H1 (cell line): Measurements from ENCODE around the gene ESRRB. TPM values are rescaled to one million over a fixed set of nuclear protein-coding genes. Genes with fewer than 3 reads are reported as not detected.

Experiments
- CTCF ChIA-PET: fragments of 300-600 bp; sonication (Branson Sonifier 250); formaldehyde crosslinking; loops from one replicate; lab custom pipeline; 2021; ENCODE audit not compliant: partially characterized antibody; lab: Charles Lee
- POLR2A ChIA-PET: fragments of 300-600 bp; sonication (Branson Sonifier 250); formaldehyde crosslinking; loops from one replicate; lab custom pipeline; 2021; ENCODE audit warnings: inconsistent platforms; ENCODE audit not compliant: partially characterized antibody; lab: Charles Lee
- DNase-seq, 2 experiments: peaks; one replicate each; pipeline versions ENCODE4 v3.0.0 to v3.0.0-alpha.2; 2010 to 2022; ENCODE audit warnings: low spot score in 2 of 2, low read depth in 1 of 2, mixed read lengths in 1 of 2
- FAIRE-seq: peaks from 2 replicates; lab custom pipeline; 2011; peaks lifted over from hg19 to GRCh38; lab: Jason Lieb, UNC
- H2AFZ ChIP-seq: 2 replicates; pipeline ENCODE4 v1.8.1; 2012; ENCODE audit warnings: low read length, inconsistent platforms
- H2AK5ac ChIP-seq: 2 replicates; pipeline ENCODE4 v1.6.1; 2013; ENCODE audit warnings: low read depth, low read length
- H2BK120ac ChIP-seq: replicated peaks from 2 replicates; pipeline ENCODE3; 2013; ENCODE audit warnings: low read depth, low read length, inconsistent platforms
- H2BK12ac ChIP-seq: 2 replicates; pipeline ENCODE4 v1.6.1; 2013; ENCODE audit warnings: low read depth, low read length
- H2BK15ac ChIP-seq: 2 replicates; pipeline ENCODE4 v1.6.1; 2013; ENCODE audit warnings: low read length
- H2BK20ac ChIP-seq: 2 replicates; pipeline ENCODE4 v1.6.1; 2013; ENCODE audit warnings: low read length
- H2BK5ac ChIP-seq: 2 replicates; pipeline ENCODE4 v1.6.1; 2013; ENCODE audit warnings: low read depth, low read length
- H3K14ac ChIP-seq: 2 replicates; pipeline ENCODE4 v1.6.1; 2013; ENCODE audit warnings: inconsistent platforms; ENCODE audit not compliant: insufficient read length
- H3K18ac ChIP-seq: 2 replicates; pipeline ENCODE4 v1.6.1; 2013; ENCODE audit warnings: low read length; ENCODE audit errors: extremely low read depth
- H3K23ac ChIP-seq: 2 replicates; pipeline ENCODE4 v1.6.1; 2013; ENCODE audit warnings: inconsistent platforms; ENCODE audit not compliant: insufficient read length
- H3K23me2 ChIP-seq: 2 replicates; pipeline ENCODE4 v1.6.1; 2013; ENCODE audit warnings: low read depth, low read length
- H3K27ac ChIP-seq: 2 replicates; pipeline ENCODE4 v1.6.1; 2011; ENCODE audit warnings: low read depth, low read length, inconsistent platforms
- H3K27me3 ChIP-seq, 4 experiments: replicated peaks in 1 of 4; 1 replicate in 1 of 4; 2 replicates in 3 of 4; pipeline versions ENCODE4 v1.6.1 to v1.8.1; 2011 to 2013; ENCODE audit warnings: low read length in 3 of 4, mild to moderate bottlenecking in 3 of 4, inconsistent platforms in 2 of 4, mixed read lengths in 2 of 4, moderate library complexity in 1 of 4; ENCODE audit not compliant: control insufficient read depth in 3 of 4, insufficient read depth in 3 of 4; ENCODE audit errors: extremely low read depth in 1 of 4
- H3K36me3 ChIP-seq, 4 experiments: 2 replicates each; pipeline versions ENCODE4 v1.6.1 to v1.8.1; 2011 to 2013; ENCODE audit warnings: mild to moderate bottlenecking in 4 of 4, low read length in 3 of 4, moderate library complexity in 2 of 4, control low read depth in 1 of 4, inconsistent platforms in 1 of 4; ENCODE audit not compliant: insufficient read depth in 4 of 4, control insufficient read depth in 2 of 4
- H3K4ac ChIP-seq: replicated peaks from 2 replicates; pipeline ENCODE3; 2013; ENCODE audit warnings: low read length, low read depth, mixed read lengths, inconsistent platforms; ENCODE audit not compliant: insufficient read length
- H3K4me1 ChIP-seq, 4 experiments: replicated peaks in 1 of 4; 1 replicate in 1 of 4; 2 replicates in 3 of 4; pipeline versions ENCODE4 v1.6.1 to v1.8.1; 2011 to 2013; ENCODE audit warnings: low read length in 3 of 4, inconsistent platforms in 2 of 4, mixed read lengths in 1 of 4; ENCODE audit not compliant: insufficient read depth in 4 of 4, control insufficient read depth in 3 of 4
- H3K4me2 ChIP-seq, 2 experiments: 2 replicates each; pipeline versions ENCODE4 v1.6.1 to v1.8.1; 2011 to 2013; ENCODE audit warnings: low read depth in 2 of 2, low read length in 2 of 2, control low read depth in 1 of 2, inconsistent platforms in 1 of 2, mild to moderate bottlenecking in 1 of 2; ENCODE audit not compliant: insufficient read depth in 1 of 2
- H3K4me3 ChIP-seq, 4 experiments: fragments of 200-600, 300-600 bp in 1 of 4; sonication (generic), shearing (Covaris generic), sonication (Bioruptor Twin) in 1 of 4; 2 replicates each; pipeline versions ENCODE4 v1.5.1 to v1.8.1; 2011 to 2016; ENCODE audit warnings: low read length in 4 of 4, low read depth in 3 of 4, control low read depth in 2 of 4, inconsistent platforms in 2 of 4, mild to moderate bottlenecking in 2 of 4, mixed read lengths in 1 of 4, moderate library complexity in 1 of 4; ENCODE audit not compliant: insufficient read depth in 2 of 4; ENCODE audit errors: extremely low read depth in 1 of 4
- H3K56ac ChIP-seq: replicated peaks from 2 replicates; pipeline ENCODE3; 2013; ENCODE audit warnings: low read depth, mild to moderate bottlenecking, mixed read lengths, low read length, inconsistent platforms; ENCODE audit not compliant: insufficient read length
- H3K79me1 ChIP-seq: 2 replicates; pipeline ENCODE4 v1.6.1; 2013; ENCODE audit warnings: low read depth, low read length, control low read depth
- H3K79me2 ChIP-seq, 2 experiments: 2 replicates each; pipeline versions ENCODE4 v1.6.1 to v1.8.1; 2012 to 2013; ENCODE audit warnings: low read length in 2 of 2, mild to moderate bottlenecking in 2 of 2, inconsistent platforms in 1 of 2; ENCODE audit not compliant: insufficient read depth in 2 of 2, control insufficient read depth in 1 of 2
- H3K9ac ChIP-seq, 4 experiments: replicated peaks in 1 of 4; 1 replicate in 1 of 4; 2 replicates in 3 of 4; pipeline versions ENCODE4 v1.6.1 to v1.8.1; 2011 to 2013; ENCODE audit warnings: low read depth in 3 of 4, low read length in 3 of 4, control low read depth in 2 of 4, mild to moderate bottlenecking in 2 of 4, moderate library complexity in 2 of 4, inconsistent platforms in 1 of 4; ENCODE audit errors: extremely low read depth in 1 of 4
- H3K9me3 ChIP-seq, 2 experiments: 2 replicates each; pipeline versions ENCODE4 v1.6.1 to v1.8.1; 2012 to 2013; ENCODE audit warnings: mild to moderate bottlenecking in 2 of 2, moderate library complexity in 2 of 2, control low read depth in 1 of 2, inconsistent platforms in 1 of 2, low read depth in 1 of 2, low read length in 1 of 2, mixed read lengths in 1 of 2; ENCODE audit not compliant: insufficient read depth in 2 of 2
- H4K20me1 ChIP-seq, 2 experiments: replicated peaks in 1 of 2; 2 replicates each; pipeline versions ENCODE3 to v1.8.1; 2011 to 2013; ENCODE audit warnings: inconsistent platforms in 2 of 2, low read length in 2 of 2, mild to moderate bottlenecking in 1 of 2; ENCODE audit not compliant: insufficient read depth in 2 of 2, control insufficient read depth in 1 of 2
- H4K5ac ChIP-seq: 2 replicates; pipeline ENCODE4 v1.6.1; 2013; ENCODE audit warnings: low read length, low read depth, mixed read lengths, inconsistent platforms; ENCODE audit not compliant: insufficient read length
- H4K8ac ChIP-seq: 2 replicates; pipeline ENCODE4 v1.8.0; 2013; ENCODE audit warnings: mild to moderate bottlenecking, moderate library complexity, low read length, inconsistent platforms; ENCODE audit not compliant: insufficient read depth; ENCODE audit errors: extremely low read depth
- H4K91ac ChIP-seq: replicated peaks from 2 replicates; pipeline ENCODE3; 2013; ENCODE audit warnings: low read length, mixed read lengths, inconsistent platforms; ENCODE audit not compliant: insufficient read length
- BRCA1 ChIP-seq: IDR thresholded peaks from 2 replicates; pipeline ENCODE4 v1.6.1; 2012; ENCODE audit warnings: low read depth, low read length, improper control_type of control experiment
- CEBPB ChIP-seq: IDR thresholded peaks from 2 replicates; pipeline ENCODE4 v1.6.1; 2012; ENCODE audit warnings: low read depth, low read length
- CREB1 ChIP-seq: IDR thresholded peaks from 2 replicates; pipeline ENCODE4 v1.6.1; 2012; ENCODE audit warnings: inconsistent platforms
- GTF2F1 ChIP-seq: IDR thresholded peaks from 2 replicates; pipeline ENCODE4 v1.6.1; 2012; ENCODE audit warnings: low read depth, low read length, improper control_type of control experiment, borderline replicate concordance
- MAX ChIP-seq: IDR thresholded peaks from 2 replicates; pipeline ENCODE4 v1.6.1; 2012; ENCODE audit warnings: inconsistent platforms
- RFX5 ChIP-seq: IDR thresholded peaks from 2 replicates; pipeline ENCODE4 v1.6.1; 2011; ENCODE audit warnings: low read depth, low read length, improper control_type of control experiment, borderline replicate concordance
- SIRT6 ChIP-seq: IDR thresholded peaks from one replicate; pipeline ENCODE4 v1.7.1; 2012; ENCODE audit warnings: low read length, inconsistent platforms
- SP1 ChIP-seq: IDR thresholded peaks from 2 replicates; pipeline ENCODE4 v1.6.1; 2011; ENCODE audit warnings: low read depth, low read length
- TEAD4 ChIP-seq: IDR thresholded peaks from 2 replicates; pipeline ENCODE4 v1.6.1; 2012; ENCODE audit warnings: low read depth, low read length, inconsistent platforms, mixed read lengths
- whole genome bisulfite sequencing, 2 experiments: shearing (Covaris generic) in 1 of 2; methylation state at CpG; one replicate each; pipeline versions ENCODE4 v1.1.6 to v1.1.7; 2013 to 2015; ENCODE audit warnings: low lambda C conversion rate in 2 of 2, mixed read lengths in 2 of 2, inconsistent platforms in 1 of 2, low coverage in 1 of 2, missing lambda C conversion rate in 1 of 2; ENCODE audit not compliant: insufficient replicate concordance in 2 of 2, insufficient coverage in 1 of 2, insufficient read length in 1 of 2; ENCODE audit errors: extremely low coverage in 1 of 2, missing lambda C conversion rate in 1 of 2; 5-methylcytosine and 5-hydroxymethylcytosine counted together
- polyA plus RNA-seq, 7 experiments: library from polyadenylated mRNA; depleted of rRNA in 3 of 7; stranded (reverse) in 5 of 7; unstranded in 2 of 7; fragments of >200 nt in 5 of 7; fragments of 200-250 nt in 2 of 7; gene quantifications; 1 replicate in 5 of 7; 2 replicates in 1 of 7; 4 replicates in 1 of 7; pipeline versions ENCODE4 v1.2.1 to v1.2.3, GENCODE V29; 2011 to 2013; ENCODE audit warnings: missing spikeins in 2 of 7, mixed read lengths in 2 of 7
- total RNA-seq: library from RNA; stranded (reverse); fragmentation: NEBNext Ultra II Directional; extraction: Animal tissue kit (Norgen Biotek cat#: 25700); gene quantifications from 2 replicates; pipeline ENCODE4 v1.2.1, GENCODE V29; 2021
- TF ChIP-seq, protein P1 (sequence below): IDR thresholded peaks from 2 replicates; pipeline ENCODE4 v1.6.1; 2011; ENCODE audit warnings: low read length, improper control_type of control experiment

Gene ESRRB
- total and polyA plus RNA-seq, 2 of the 8 experiments (the other 6 are each of a cell fraction or from before 2014, with no cell fraction given) = 0.29 to 0.45 TPM

DNA sequence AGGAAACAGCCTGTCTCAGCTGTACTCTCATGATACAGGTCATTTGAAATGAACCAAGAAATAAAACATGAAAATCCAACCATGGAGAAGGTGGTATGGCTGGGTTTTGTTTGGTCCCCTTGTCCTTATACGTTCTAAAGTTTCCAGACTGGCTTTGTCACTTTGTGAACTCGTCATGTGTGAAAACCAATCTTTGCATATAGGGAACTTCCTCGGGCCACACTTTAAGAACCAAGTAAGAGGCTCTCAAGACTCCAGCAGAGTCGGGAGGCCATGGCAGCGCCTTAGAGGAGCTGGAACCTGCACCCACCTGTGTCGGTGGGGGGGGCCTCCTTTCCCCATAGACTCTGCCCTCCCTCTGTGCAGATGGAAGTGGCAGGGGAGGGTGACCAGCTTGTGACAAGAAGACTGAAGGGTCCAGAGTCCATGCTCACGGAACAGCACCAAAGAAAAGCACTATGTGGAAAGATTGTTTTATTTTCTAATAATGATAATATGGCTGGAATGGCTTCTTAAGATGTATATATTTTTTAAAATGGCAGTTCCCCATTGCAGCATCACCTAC is 125.3 kb downstream of the ESRRB start:
- Histone ChIP-seq H2BK120ac (no peak overlapping the region), H3K4me2 (no peak overlapping the region), H3K4me3 (no peak overlapping the region), H3K4me1 (no peaks in the 10 kb centered on the region), H2AK5ac (no peak overlapping the region), H3K27ac (no peak overlapping the region), H3K36me3 (no peaks in the 10 kb centered on the region; a peak in 1 of 8 replicates), H4K5ac (no peak overlapping the region), H3K23me2 (no peaks in the 10 kb centered on the region), H3K9ac (no peak overlapping the region), H3K14ac (no peak overlapping the region), H4K91ac (no peak overlapping the region), H2AFZ (no peak overlapping the region), H3K79me2 (no peaks in the 10 kb centered on the region), H3K27me3 (no peaks in the 10 kb centered on the region; a peak in 1 of 7 replicates), H3K18ac (no peak overlapping the region), H3K9me3 (no peaks in the 10 kb centered on the region), H3K79me1 (no peaks in the 10 kb centered on the region), H3K4ac (no peak overlapping the region), H2BK5ac (no peak overlapping the region), H4K20me1 (no peaks in the 10 kb centered on the region), H3K23ac (no peak overlapping the region), H2BK15ac (no peak overlapping the region), H3K56ac (no peak overlapping the region), H4K8ac (no peak overlapping the region), H2BK12ac (no peak overlapping the region), H2BK20ac (no peak overlapping the region)
- no peak for FAIRE-seq
- CTCF ChIA-PET = interaction anchor here (1.1 to 6.9 kb wide), 4 partner anchors 16 to 46 kb away, joined by 3 to 87 read pairs (median 34); no protein-coding TSS in a partner anchor
- POLR2A ChIA-PET = no interaction called here
- WGBS, 2 experiments = 90% methylated on average over 7 of the region's 7 CpGs; no CpG with 5 or more reads in 1 of the 2 experiments
- DNase-seq = no peak
- TF ChIP-seq, protein P1, sequence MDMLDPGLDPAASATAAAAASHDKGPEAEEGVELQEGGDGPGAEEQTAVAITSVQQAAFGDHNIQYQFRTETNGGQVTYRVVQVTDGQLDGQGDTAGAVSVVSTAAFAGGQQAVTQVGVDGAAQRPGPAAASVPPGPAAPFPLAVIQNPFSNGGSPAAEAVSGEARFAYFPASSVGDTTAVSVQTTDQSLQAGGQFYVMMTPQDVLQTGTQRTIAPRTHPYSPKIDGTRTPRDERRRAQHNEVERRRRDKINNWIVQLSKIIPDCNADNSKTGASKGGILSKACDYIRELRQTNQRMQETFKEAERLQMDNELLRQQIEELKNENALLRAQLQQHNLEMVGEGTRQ = no peak
- no peak for TF ChIP-seq SP1
- TF ChIP-seq BRCA1 = no peak
- no peak for TF ChIP-seq CEBPB
- no peak for TF ChIP-seq RFX5
- TF ChIP-seq GTF2F1 = no peak
- no peak for TF ChIP-seq SIRT6
- no peak for TF ChIP-seq CREB1
- TF ChIP-seq MAX = no peak
- TF ChIP-seq TEAD4 = no peak
